ENCODE results near the gene ZSWIM6. TPM values are rescaled to one million over a fixed set of nuclear protein-coding genes. Genes with fewer than 3 reads are reported as not detected.

Gene ZSWIM6
- polyA plus RNA-seq, 3 donors: 1.7 to 33.5 (median 2.7) TPM

- H3K9me3 Mint-ChIP-seq: no peaks in the 10 kb centered on the region
- peak overlapping the region in 1 of 2 donors; percentile 73 for H3K4me3 Mint-ChIP-seq
- peak overlapping the region; percentile 77 to 81 for H3K27ac ChIP-seq (ENCODE audit: low read depth in 1 of 2, low read length in 2 of 2)
- H2AFZ ChIP-seq (ENCODE audit: insufficient read depth, low read depth, low read length, poor library complexity, severe bottlenecking): peak overlapping the region; percentile 4
- H3K4me1 ChIP-seq (ENCODE audit: control insufficient read depth in 1 of 2, insufficient read depth in 2 of 2, low read length in 2 of 2): peaks cover 75 to 78% of the 10 kb centered on the region in 2 donors
- peak overlapping the region; percentile 27 for H3K9ac ChIP-seq (ENCODE audit: insufficient read depth, low read length, poor library complexity, severe bottlenecking)
- peak overlapping the region; percentile 86 to 96 (median 95) for H3K27ac Mint-ChIP-seq
- H4K20me1 ChIP-seq (ENCODE audit: insufficient read depth, low read length): no peaks in the 10 kb centered on the region
- no peaks in the 10 kb centered on the region for H3K9me3 ChIP-seq (replicated peaks in 1 of 2; ENCODE audit: control insufficient read depth in 1 of 2, insufficient read depth in 1 of 2, low read length in 2 of 2)
- 20% methylated on average over 1 of the region's 9 CpGs for WGBS (ENCODE audit: insufficient coverage)
- peaks cover 76% of the 10 kb centered on the region for H3K4me1 Mint-ChIP-seq
- H3K27me3 Mint-ChIP-seq (ENCODE audit: low read depth in 3 of 3): no peaks in the 10 kb centered on the region
- TF ChIP-seq CTCF (IDR thresholded peaks at IDR 0.05): no peak
- no peaks in the 10 kb centered on the region for H3K36me3 ChIP-seq (replicated peaks in 1 of 2; ENCODE audit: control insufficient read depth in 1 of 2, insufficient read depth in 2 of 2, low read length in 2 of 2)
- DNase-seq: peak; percentile 49 to 84 (median 75)
- peaks cover 0 to 7% of the 10 kb centered on the region in 2 donors for H3K36me3 Mint-ChIP-seq
- intact Hi-C loops (cut with micrococcal nuclease): no loop called here
- H3K4me2 ChIP-seq (replicated peaks; ENCODE audit: extremely low read depth, low read length, poor library complexity, severe bottlenecking): peak overlapping the region; percentile 64
- H3K4me3 ChIP-seq (replicated peaks in 1 of 3; ENCODE audit: low read depth in 2 of 3, low read length in 3 of 3): peak overlapping the region in 2 of 3 experiments; percentile 10 to 67
- no peaks in the 10 kb centered on the region for H3K27me3 ChIP-seq (ENCODE audit: control insufficient read depth in 2 of 2, insufficient read depth in 2 of 2, low read length in 2 of 2)
- H3K79me2 ChIP-seq (ENCODE audit: insufficient read depth, low read length): no peaks in the 10 kb centered on the region
Measured at GRCh38 chr5:61319388-61320146, 12.5 kb upstream of the ZSWIM6 start.

GRCh38 chr5:61320860-61321259 lies 11.2 kb upstream of the ZSWIM6 start:
- no peak for TF ChIP-seq CTCF (IDR thresholded peaks at IDR 0.05)
- WGBS (ENCODE audit: insufficient coverage): no CpG with 5 or more reads among the region's 3 CpGs

More at GRCh38 chr5:61320860-61321259, 11.2 kb upstream of the ZSWIM6 start:
- no peak overlapping the region for H3K9ac ChIP-seq (ENCODE audit: insufficient read depth, low read length, poor library complexity, severe bottlenecking)
- H3K4me1 Mint-ChIP-seq: peaks cover 69% of the 10 kb centered on the region
- no peaks in the 10 kb centered on the region for H3K9me3 Mint-ChIP-seq
- no peaks in the 10 kb centered on the region for H3K79me2 ChIP-seq (ENCODE audit: insufficient read depth, low read length)
- H3K27ac ChIP-seq (ENCODE audit: low read depth in 1 of 2, low read length in 2 of 2): peak overlapping the region; percentile 61 to 81
- peaks cover 74 to 77% of the 10 kb centered on the region in 2 donors for H3K4me1 ChIP-seq (ENCODE audit: control insufficient read depth in 1 of 2, insufficient read depth in 2 of 2, low read length in 2 of 2)
- no peaks in the 10 kb centered on the region for H3K9me3 ChIP-seq (replicated peaks in 1 of 2; ENCODE audit: control insufficient read depth in 1 of 2, insufficient read depth in 1 of 2, low read length in 2 of 2)
- intact Hi-C loops (cut with micrococcal nuclease): no loop called here
- H3K4me3 Mint-ChIP-seq: no peak overlapping the region
- peak overlapping the region; percentile 16 for H2AFZ ChIP-seq (ENCODE audit: insufficient read depth, low read depth, low read length, poor library complexity, severe bottlenecking)
- peaks cover 0 to 7% of the 10 kb centered on the region in 2 donors for H3K36me3 Mint-ChIP-seq
- H3K4me3 ChIP-seq (replicated peaks in 1 of 3; ENCODE audit: low read depth in 2 of 3, low read length in 3 of 3): peak overlapping the region in 1 of 3 experiments; percentile 67
- H3K4me2 ChIP-seq (replicated peaks; ENCODE audit: extremely low read depth, low read length, poor library complexity, severe bottlenecking): peak overlapping the region; percentile 64
- DNase-seq: peak; percentile 66 to 84 (median 75)
- no peaks in the 10 kb centered on the region for H4K20me1 ChIP-seq (ENCODE audit: insufficient read depth, low read length)
- no peaks in the 10 kb centered on the region for H3K27me3 ChIP-seq (ENCODE audit: control insufficient read depth in 2 of 2, insufficient read depth in 2 of 2, low read length in 2 of 2)
- peak overlapping the region; percentile 86 to 96 (median 95) for H3K27ac Mint-ChIP-seq
- H3K36me3 ChIP-seq (replicated peaks in 1 of 2; ENCODE audit: control insufficient read depth in 1 of 2, insufficient read depth in 2 of 2, low read length in 2 of 2): no peaks in the 10 kb centered on the region
- no peaks in the 10 kb centered on the region for H3K27me3 Mint-ChIP-seq (ENCODE audit: low read depth in 3 of 3)
